Measurements from ENCODE around the gene KCNG4.

The KCNG4 gene

GRCh38 chr16:84272740-84273320 lies 33.0 kb upstream of the KCNG4 start:
- no peak for TF ChIP-seq CTCF (IDR thresholded peaks at IDR 0.05; ENCODE audit: low read depth, low read length)
- no peak overlapping the region for H3K4me3 ChIP-seq (replicated peaks in 1 of 2; ENCODE audit: low read depth in 2 of 2, low read length in 2 of 2)
- no peak for DNase-seq (ENCODE audit: low read depth in 2 of 2)

- TF ChIP-seq CTCF (IDR thresholded peaks at IDR 0.05; ENCODE audit: low read depth, low read length), result no peak
- H3K4me3 ChIP-seq (replicated peaks in 1 of 2; ENCODE audit: low read depth in 2 of 2, low read length in 2 of 2), result no peak overlapping the region
- no peak for DNase-seq (ENCODE audit: low read depth in 2 of 2)
Observed at GRCh38 chr16:84271866-84272265, 32.1 kb upstream of the KCNG4 start.

GRCh38 chr16:84271037-84271436 lies 31.2 kb upstream of the KCNG4 start:
- no peak overlapping the region for H3K4me3 ChIP-seq (replicated peaks in 1 of 2; ENCODE audit: low read depth in 2 of 2, low read length in 2 of 2)
- no peak for DNase-seq (ENCODE audit: low read depth in 2 of 2)
- TF ChIP-seq CTCF (IDR thresholded peaks at IDR 0.05; ENCODE audit: low read depth, low read length), result no peak

- DNase-seq (ENCODE audit: low read depth in 2 of 2), result no peak
- no peak overlapping the region for H3K4me3 ChIP-seq (replicated peaks in 1 of 2; ENCODE audit: low read depth in 2 of 2, low read length in 2 of 2)
- no peak for TF ChIP-seq CTCF (IDR thresholded peaks at IDR 0.05; ENCODE audit: low read depth, low read length)
Observed at GRCh38 chr16:84270531-84270930, 30.7 kb upstream of the KCNG4 start.

- H3K4me3 ChIP-seq (replicated peaks in 1 of 2; ENCODE audit: low read depth in 2 of 2, low read length in 2 of 2), result no peak overlapping the region
- DNase-seq (ENCODE audit: low read depth in 2 of 2), result no peak
- TF ChIP-seq CTCF (IDR thresholded peaks at IDR 0.05; ENCODE audit: low read depth, low read length), result no peak
Observed at GRCh38 chr16:84270071-84270470, 30.3 kb upstream of the KCNG4 start.

- TF ChIP-seq CTCF (IDR thresholded peaks at IDR 0.05; ENCODE audit: low read depth, low read length), result no peak
- DNase-seq (ENCODE audit: low read depth in 2 of 2), result no peak
- no peak overlapping the region for H3K4me3 ChIP-seq (replicated peaks in 1 of 2; ENCODE audit: low read depth in 2 of 2, low read length in 2 of 2)
Observed at GRCh38 chr16:84268291-84269040, 28.7 kb upstream of the KCNG4 start.

Measured in cardiac fibroblast (primary cell).